SK-N-MC (cell line): ENCODE measurements around the gene ZNF862.

Experiments
- EZH2 ChIP-seq: fragments of 200-600 bp; sonication (generic); IDR thresholded peaks from one replicate; pipeline ENCODE4 v1.6.1; 2017; ENCODE audit warnings: antibody characterized with exemption
- FOXP2 ChIP-seq: optimal IDR thresholded peaks from 2 replicates; pipeline ENCODE3; 2011; ENCODE audit warnings: mild to moderate bottlenecking, moderate library complexity; ENCODE audit not compliant: insufficient read depth; ENCODE audit errors: extremely low read length, control extremely low read depth
- POLR2AphosphoS5 ChIP-seq: IDR thresholded peaks from 2 replicates; pipeline ENCODE4 v1.6.1; 2012; ENCODE audit warnings: mild to moderate bottlenecking, low read depth, low read length, borderline replicate concordance

GRCh38 chr7:149880638-149881311, 42.6 kb downstream of the ZNF862 start:
- no peak for TF ChIP-seq FOXP2
- TF ChIP-seq EZH2, result no peak
- no peak for TF ChIP-seq POLR2AphosphoS5
